ENCODE measurements around the gene NRG3.

GRCh38 chr10:82544377-82544776 is 669.4 kb downstream of the NRG3 start:
- TF ChIP-seq POLR2A (IDR thresholded peaks at IDR 0.05) (no peak), CTCF (IDR thresholded peaks at IDR 0.05) (no peak)

Data from prostate gland (tissue), 2 donors.